NCI-H187 treated with DMSO at 0.1 percent for 48 hours (cell line): Measurements from ENCODE around the gene MDC1.
"Not testable (repeated sequence)": the region's sequence is repeated elsewhere in the genome, so short reads cannot be mapped to it uniquely, and the experiment has no call there.

Experiments used
- DNase-seq: peaks from one replicate; lab custom pipeline; 2025; lab: John Stamatoyannopoulos, UW

MDC1 gene, protein sequence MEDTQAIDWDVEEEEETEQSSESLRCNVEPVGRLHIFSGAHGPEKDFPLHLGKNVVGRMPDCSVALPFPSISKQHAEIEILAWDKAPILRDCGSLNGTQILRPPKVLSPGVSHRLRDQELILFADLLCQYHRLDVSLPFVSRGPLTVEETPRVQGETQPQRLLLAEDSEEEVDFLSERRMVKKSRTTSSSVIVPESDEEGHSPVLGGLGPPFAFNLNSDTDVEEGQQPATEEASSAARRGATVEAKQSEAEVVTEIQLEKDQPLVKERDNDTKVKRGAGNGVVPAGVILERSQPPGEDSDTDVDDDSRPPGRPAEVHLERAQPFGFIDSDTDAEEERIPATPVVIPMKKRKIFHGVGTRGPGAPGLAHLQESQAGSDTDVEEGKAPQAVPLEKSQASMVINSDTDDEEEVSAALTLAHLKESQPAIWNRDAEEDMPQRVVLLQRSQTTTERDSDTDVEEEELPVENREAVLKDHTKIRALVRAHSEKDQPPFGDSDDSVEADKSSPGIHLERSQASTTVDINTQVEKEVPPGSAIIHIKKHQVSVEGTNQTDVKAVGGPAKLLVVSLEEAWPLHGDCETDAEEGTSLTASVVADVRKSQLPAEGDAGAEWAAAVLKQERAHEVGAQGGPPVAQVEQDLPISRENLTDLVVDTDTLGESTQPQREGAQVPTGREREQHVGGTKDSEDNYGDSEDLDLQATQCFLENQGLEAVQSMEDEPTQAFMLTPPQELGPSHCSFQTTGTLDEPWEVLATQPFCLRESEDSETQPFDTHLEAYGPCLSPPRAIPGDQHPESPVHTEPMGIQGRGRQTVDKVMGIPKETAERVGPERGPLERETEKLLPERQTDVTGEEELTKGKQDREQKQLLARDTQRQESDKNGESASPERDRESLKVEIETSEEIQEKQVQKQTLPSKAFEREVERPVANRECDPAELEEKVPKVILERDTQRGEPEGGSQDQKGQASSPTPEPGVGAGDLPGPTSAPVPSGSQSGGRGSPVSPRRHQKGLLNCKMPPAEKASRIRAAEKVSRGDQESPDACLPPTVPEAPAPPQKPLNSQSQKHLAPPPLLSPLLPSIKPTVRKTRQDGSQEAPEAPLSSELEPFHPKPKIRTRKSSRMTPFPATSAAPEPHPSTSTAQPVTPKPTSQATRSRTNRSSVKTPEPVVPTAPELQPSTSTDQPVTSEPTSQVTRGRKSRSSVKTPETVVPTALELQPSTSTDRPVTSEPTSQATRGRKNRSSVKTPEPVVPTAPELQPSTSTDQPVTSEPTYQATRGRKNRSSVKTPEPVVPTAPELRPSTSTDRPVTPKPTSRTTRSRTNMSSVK (N-terminal part only)

GRCh38 chr6:30717129-30717844, at the start of gene MDC1:
TSS of gene MDC1 (minus strand) at chr6:30717281. CDS start at chr6:30715175, 2,106 bp downstream.
- peak; percentile 95 for DNase-seq

DNA sequence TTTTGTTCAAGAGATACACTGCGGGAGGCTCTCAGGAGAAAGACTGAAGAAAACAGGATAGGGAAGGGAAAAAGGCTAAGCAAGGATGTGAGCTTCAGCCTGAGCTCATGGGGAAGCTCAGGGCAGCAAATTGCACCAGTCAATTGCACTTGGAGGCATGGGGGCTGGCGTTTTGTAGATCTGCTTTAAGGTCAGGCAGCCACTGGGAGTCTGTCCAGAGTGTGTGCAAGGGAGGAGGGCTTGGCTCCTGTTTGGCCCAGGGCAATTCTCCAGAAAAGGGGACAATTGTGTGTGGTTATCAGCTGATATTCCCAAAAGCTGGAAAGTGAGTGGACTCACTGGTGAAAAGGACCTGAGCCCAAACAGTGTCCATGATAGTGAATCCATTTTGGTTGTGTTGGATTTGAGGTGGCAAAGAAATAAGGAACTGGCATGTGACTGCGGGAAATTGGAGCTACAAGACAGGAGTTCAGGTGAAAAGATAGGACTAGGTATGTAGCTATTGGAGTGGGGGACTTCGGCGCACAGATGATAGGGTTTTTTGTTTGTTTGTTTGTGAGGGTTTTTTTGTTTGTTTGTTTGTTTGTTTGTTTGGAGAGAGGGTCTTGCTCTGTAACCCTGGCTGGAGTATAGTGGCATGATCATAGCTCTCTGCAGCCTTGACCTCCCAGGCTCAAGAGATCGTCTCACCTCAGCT, 49.5 kb upstream of the MDC1 start:
- DNase-seq: no peak

DNA sequence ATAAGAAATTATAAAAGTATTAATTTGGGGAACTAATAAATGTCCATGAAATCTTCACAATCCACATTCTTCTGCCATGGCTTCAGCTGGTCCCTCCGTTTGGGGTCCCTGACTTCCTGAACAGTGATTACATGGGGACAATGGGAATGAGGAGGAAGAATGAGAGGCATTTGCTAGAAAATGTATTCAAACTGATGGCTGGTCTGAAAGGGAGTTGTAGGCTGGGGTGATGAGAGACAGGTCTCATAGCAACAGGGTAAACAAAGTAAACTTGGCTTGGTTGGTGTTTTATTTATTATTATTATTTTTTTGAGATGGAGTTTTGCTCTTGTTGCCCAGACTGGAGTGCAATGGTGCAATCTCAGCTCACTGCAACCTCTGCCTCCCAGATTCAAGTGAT, 48.4 kb upstream of the MDC1 start:
- not testable (repeated sequence) for DNase-seq

- DNase-seq: not testable (repeated sequence)
Observed at GRCh38 chr6:30764490-30765043, 47.5 kb upstream of the MDC1 start.

DNA sequence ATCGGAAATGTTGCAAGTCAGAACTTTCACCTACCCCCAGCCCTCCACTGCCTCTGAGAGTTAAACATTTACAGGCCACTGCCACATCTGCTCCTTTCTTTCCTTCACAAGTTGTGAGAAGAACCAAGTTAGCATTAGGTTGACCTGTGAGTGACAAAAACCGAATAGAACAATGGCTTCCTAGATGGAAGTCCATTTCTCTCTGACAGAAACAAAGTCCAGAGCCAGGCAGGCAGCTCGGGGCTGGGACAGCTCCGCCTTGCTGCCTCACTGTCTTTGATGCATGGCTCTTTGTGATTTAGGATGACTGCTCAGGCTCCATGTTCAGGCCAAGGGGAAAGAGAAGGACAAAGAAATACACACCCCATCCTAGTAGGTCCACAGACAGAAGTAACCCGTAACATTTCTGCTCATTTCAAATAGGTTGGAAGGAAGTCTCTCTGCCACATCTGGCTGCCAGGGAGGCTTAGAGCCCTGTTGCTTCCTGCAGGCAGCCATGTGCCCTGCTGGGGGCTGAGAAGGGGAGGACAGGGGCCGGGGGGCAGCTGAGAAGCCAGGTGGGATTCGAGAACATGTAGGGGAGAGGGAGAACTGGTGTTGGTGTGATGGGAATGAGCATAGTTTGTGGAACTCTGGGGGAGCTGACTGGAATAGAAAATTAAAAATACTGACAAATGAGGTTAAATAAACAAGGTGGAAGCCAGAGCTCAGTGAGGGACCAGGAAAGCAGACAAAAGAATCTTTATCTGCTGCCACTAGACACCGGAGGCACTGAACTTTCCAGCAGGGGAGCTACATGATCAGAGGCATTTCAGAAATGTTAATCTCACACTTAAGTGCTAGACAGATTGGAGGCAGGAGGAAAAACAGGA, 46.8 kb upstream of the MDC1 start:
- no peak for DNase-seq

GRCh38 chr6:30763155-30763617, 46.1 kb upstream of the MDC1 start:
- no peak for DNase-seq

GRCh38 chr6:30761791-30762429, 44.8 kb upstream of the MDC1 start:
- DNase-seq: no peak

DNA sequence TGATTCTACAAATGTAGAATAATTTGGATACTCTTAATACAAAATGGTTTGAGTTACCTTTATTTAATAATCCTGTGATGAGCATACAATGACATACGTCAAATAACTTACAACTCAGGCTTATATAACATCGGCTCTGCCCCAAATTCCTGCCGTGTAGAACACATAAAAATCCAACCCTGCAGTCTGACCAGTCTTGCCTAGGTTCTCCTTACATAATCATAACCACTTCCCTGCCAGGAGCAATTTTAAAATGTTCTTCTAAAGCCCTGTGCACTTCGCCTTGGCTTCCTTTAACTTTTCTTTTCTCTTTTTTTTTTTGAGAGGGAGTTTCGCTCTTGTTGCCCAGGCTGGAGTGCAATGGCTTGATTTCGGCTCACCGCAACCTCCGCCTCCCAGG, 43.5 kb upstream of the MDC1 start:
- no peak for DNase-seq

DNA sequence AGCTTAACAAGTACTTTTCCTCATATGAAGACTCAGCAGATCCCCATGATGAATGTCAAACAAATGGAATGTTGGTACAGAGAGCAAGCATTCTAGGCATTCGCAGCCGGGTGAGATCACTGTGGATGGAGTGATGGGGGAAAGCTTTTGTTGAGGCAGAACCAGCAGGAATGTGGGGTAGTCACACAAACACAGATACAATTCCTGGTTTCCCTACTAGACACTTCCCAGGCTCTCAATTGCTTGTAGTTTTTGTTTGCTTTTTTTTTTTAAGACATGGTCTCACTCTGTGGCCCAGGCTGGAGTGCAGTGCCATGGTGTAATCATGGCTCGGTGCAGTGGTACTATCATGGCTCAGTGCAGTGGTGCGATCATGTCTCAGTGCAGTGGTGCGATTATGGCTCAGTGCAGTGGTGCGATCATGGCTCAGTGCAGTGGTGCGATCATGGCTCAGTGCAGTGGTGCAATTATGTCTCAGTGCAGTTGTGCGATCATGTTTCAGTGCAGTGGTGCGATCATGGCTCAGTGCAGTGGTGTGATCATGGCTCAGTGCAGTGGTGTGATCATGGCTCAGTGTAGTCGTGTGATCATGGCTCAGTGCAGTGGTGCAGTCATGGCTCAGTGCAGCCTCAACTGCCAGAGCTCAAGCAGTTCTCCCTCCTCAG, 42.6 kb upstream of the MDC1 start:
- no peak for DNase-seq

GRCh38 chr6:30757261-30757904, 40.3 kb upstream of the MDC1 start:
- no peak for DNase-seq

GRCh38 chr6:30756405-30757003, 39.4 kb upstream of the MDC1 start:
- not testable (repeated sequence) for DNase-seq

DNA sequence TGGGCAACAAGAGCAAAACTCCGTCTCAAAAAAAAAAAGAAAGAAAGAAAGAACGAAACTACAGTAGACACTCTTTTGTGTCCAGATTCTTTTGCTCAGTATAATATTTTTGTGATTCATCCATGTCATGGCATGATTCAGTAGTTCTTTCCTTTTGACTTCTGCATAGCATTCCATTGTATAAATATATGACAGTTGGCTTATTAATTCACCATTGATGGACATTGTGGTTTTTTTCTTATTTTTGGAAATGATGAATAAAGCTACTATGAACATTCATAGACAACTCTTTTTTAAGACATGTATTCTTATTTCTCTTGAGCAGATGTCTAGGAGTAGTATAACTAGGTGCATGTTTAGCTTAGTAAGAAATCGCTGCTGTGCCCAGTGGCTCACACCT, 37.5 kb upstream of the MDC1 start:
- DNase-seq: no peak

DNA sequence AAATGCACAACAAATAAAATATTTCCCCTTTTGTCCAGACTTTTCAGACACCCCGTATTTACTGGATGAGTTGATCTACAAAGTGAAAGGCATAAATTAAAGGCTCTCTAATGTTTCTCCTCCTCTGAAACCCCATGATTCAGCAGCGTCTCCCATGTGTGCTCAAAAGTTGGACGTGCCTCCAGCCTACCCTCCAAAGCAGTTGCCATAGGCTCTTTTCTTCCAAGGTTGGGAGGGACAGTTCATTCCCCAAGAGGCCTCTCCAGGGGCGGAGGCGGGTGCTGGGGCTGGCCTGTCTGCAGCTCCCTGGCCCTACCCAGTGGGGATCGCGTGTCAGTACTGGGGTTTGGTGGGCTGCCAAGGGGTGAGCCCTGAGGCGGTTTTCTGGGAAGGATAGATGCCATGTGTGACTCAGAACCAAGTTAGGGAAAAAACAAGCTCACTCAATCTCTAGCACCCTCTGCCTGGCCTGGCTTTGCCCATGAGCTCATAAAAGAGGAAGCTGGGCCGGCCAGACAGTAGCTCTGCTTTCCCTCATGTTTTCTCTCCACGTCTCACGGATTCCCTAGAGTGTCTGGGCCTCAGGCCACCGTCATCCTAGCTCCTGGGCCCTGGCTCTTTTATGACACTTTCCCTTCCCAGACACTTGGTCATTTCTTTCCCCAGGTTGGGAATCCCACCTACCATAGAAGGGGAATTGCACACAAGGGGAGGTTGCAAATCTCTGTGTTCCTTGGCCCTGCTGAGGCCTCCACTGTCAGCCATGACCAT, 35.3 kb upstream of the MDC1 start:
- no peak for DNase-seq

- DNase-seq: no peak
Observed at GRCh38 chr6:30750379-30750668, 33.2 kb upstream of the MDC1 start.

GRCh38 chr6:30749554-30750378, 32.7 kb upstream of the MDC1 start:
- no peak for DNase-seq
